ENCODE results near the gene FSD1.

GRCh38 chr19:4368128-4368820 lies 63.9 kb downstream of the FSD1 start:
- TF ChIP-seq CTCF (IDR thresholded peaks at IDR 0.05 in 4 of 5, conservative IDR thresholded peaks at IDR 0.05 in 1 of 5), result no peak
- no peak for TF ChIP-seq POLR2A (IDR thresholded peaks at IDR 0.05)
